GM21717 (cell line): ENCODE measurements around the gene ZNF821.
"Not testable (repeated sequence)": the region's sequence is repeated elsewhere in the genome, so short reads cannot be mapped to it uniquely, and the experiment has no call there.

Experiments used
- ATAC-seq: cut with Tn5 transposase; IDR thresholded peaks from one replicate; pipeline ENCODE4 v1.9.1; 2021; ENCODE audit warnings: mild to moderate bottlenecking, moderate library complexity; ENCODE audit not compliant: unreplicated experiment

ZNF821 gene

DNA sequence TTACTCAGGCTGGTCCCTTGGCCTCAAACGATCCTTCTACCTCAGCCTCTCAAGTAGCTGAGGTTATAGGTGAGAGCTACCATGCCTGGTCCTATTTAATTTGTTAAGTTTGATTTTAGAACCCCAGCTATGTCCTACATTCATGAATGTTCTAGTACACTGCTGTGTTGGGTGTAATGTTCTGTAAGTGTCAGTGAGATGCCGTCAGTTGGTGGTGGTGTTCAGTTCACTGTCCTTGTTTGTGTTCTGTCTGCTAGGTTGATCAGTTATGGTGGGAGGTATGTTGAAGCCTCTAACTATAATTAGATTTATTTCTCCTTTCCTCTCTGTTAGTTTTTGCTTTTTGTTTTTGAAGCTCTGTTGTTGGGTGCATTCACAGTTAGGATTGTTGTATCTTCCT lies 19.6 kb upstream of the ZNF821 start:
- no peak for ATAC-seq

DNA sequence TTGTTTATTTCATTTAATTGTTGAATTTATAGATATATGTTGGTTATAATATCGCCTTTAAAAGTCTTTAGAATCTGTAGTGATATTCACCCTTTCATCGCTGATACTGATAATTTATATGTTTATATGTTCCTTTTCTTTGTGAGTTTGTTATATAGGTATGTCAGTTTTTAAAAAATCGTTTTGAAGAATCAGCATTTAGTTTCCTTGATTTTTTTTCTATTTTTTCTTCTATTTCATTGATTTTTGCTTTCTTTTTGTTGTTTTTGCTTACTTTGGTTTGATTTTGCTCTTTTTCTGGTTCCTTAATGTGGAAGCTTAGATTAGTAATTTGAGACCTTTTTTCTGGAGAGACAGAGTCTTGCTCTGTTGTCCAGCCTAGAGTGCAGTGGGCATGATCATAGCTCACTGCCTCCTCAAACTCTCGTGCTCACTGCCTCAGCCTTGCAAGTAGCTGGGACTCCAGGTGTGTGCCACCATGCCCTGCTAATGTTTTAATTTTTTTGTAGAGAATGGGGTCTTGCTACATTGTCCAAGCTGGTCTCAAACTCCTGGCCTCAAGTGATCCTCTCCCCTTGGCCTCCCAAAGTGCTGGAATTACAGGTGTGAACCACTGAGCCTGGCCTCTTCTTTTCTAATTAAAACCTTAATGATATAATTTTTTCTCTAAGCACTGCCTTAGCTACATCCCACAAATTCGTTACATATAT lies 18.8 kb upstream of the ZNF821 start:
- ATAC-seq, result no peak

DNA sequence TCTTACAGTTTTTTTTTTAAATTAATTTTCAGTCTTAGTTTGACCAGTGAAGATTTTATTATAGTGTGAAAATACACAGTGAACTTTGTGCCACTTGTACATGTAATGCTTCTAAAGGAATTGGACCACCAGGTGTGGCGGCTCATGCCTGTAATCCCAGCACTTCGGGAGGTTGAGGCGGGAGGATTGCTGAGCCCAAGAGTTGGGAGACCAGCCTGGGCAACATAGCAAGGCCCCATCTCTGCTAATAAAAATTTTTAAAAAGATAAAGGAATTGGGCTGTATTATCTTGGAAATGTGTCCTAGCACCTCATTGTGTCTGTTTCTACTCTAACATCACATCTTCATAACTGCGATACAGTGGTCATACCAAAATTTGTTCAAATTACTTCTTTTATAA lies 15.2 kb upstream of the ZNF821 start:
- ATAC-seq, result no peak

DNA sequence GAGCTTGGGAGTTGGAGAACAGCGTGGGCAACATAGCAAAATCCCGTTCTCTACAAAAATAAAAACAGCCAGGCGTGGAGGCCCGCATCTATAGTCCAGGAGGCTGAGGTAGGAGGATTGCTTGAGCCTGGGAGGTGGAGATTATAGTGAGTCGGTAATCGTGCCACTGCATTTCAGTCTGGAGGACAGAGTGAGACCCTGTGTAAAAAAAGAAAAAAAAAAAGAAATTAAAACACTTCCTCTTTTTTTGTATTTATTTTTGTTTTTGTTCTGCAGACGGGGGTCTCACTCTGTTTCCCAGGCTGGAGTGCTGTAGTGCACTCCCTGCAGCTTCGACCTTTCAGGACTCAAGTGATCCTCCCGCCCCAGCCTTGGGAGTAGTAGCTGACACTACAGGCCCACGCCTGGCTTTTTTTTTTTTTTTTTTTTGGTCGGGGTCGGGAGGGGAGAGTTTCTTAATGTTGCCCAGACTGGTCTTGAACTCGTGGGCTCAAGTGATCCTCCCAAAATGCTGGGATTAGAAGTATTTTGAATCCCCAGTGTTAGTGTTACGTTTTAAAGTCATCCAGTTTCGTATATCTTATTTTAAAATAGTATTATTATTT lies 12.9 kb upstream of the ZNF821 start:
- ATAC-seq, result no peak

DNA sequence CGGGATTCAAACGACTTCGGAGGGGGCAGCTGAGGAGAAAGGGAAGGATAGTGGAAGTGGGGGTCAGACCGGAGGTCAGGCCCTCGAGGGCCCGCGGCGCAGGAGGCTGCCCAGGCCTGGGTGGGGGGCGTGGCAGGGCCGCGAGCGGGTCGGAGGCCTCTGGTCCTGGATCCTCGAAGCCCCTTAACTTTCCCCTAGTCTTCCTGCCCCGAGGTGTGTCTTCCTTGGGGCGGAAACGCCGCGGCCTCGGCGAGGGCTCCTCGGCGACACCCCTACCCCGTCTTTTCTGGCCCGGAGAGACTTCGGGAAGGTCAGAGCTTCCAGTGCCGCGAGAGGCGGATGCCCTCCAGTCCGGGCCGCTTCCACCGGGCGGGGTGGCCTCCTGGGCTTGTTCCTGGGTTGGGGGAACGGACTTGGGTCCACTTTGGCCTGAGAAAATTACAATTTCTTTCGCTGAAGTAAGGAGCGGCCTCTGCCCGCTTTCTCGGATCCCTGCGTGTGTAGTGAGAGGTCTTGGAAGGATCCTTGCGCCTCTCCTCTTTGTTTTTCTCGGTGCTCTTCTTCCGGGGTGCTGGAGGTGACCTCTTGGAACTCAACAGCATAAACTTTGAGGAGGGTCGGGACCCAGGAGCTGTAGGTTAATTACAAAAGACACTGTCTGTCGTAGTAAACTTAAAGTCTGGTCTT lies 11.8 kb upstream of the ZNF821 start:
- peak; percentile 37 for ATAC-seq

DNA sequence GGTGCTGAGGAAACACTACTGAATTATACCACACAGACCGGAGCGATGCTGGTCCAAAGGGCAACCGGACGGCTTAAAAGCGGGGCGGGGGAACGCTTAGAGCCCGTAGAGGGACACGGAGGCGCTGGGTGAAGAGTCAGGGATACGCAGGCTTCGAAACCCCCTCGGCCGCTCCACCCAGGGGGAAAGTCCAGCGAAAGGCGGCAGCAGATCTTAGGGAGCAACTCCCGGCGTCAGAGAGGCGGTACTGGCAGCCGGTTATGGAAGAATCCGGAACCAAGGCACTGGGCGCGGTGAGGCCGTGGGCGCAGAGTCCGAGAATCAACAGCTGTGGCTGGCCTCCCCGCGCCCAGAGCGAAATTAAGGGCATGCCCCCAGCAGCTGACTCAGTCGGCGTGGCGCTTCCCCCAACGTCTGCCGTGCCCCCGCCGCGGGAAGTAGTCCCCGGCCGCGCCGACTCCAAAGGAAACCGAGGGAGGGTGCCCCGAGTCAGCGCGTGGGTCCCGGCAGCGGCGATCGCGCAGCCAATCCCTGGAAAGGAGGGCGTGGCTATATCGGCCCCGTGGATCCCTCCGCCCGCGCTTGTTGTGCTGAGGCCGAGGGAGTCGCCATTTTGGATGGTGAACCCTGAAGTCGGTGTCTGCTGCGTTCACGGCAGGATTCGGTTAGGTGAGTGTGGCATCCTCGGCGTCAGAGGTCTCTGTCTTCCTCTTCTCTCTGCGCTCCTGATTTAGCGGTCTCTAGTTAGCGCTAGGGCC lies 11.1 kb upstream of the ZNF821 start, which contains the start of gene IST1:
Gene IST1, plus strand, starts transcription at position 611 of the 758 bp plus-strand sequence. CDS start 20,110 bp downstream, outside the sequence.
- ATAC-seq, result peak; percentile 76

DNA sequence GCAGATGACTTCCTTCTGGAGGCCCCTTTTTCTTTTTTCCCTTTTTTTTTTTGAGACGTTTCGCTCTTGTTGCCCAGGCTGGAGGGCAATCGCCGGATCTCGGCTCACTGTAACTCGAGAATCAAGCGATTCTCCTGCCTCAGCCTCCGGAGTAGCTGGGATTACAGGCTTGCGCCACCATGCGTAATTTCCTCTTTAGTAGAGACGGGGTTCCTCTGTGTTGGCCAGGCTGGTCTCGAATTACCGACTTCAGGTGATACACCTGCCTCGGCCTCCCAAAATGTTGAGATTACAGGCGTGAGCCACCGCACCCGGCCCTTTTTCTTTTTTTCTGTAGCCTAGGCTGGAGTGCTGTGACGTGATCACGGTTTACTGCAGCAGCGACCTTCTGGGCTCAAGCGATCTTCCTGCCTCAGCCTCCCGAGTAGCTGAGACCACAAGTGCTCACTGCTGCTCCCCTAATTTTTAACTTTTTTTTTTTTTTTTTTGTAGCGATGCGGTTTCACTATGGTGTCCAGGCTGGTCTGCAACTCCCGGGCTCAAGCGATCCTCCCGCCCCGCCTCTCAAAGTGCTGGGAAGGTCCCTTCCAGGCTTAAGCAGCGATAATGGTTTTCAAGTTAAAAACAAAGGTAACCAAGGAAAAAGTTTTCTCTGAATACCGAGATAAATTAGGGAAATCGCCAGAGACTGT lies 10.4 kb upstream of the ZNF821 start:
- no peak for ATAC-seq

DNA sequence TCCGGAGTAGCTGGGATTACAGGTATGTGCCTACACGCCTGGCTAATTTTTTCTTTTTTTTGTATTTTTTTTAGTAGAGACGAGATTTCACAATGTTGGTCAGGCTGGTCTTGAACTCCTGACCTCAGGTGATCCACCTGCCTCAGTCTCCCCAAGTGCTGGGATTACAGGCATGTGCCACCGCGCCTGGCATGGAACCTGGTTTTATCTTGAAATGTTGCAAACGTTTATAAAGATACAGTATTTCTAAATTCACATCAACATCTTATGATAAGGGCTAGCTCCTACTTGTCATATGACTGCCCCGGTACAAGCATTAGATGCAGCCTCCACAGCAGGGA lies 9.9 kb upstream of the ZNF821 start:
- ATAC-seq, result no peak

DNA sequence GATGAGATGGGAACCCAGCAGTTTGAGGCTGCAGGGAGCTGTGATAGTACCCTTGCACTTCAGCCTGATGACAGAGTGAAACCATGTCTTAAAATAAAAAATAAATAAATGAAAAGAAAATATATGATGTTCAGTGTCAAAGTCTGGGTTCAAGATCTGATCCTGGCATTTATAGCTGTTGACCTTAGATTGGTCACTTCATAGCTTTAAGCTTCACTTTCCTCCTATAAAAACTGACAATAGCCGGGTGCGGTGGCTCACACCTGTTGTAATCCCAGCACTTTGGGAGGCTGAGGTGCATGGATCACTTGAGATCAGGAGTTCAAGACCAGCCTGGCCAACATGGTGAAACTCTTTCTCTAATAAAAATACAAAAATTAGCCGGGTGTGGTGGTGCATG lies 5.2 kb upstream of the ZNF821 start:
- no peak for ATAC-seq

DNA sequence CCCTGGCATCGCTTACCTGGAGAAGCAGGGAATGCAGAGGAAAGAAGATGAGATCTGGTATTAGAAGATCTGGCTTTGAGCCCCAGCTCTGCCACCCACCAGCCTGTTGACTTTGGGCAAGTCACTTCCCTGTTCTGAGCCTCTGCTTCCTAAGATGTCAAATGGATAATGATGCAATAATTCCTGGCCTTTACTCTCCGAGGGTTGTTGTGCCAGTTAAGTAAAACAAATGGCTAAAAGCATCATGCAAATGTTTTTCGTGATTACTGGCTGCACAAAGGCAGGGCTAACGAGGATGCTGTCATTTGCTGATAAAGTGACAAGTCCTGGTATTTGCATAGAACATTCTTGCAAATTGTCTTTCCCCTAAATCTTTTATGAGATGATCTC lies 1.3 kb upstream of the ZNF821 start:
- no peak for ATAC-seq

DNA sequence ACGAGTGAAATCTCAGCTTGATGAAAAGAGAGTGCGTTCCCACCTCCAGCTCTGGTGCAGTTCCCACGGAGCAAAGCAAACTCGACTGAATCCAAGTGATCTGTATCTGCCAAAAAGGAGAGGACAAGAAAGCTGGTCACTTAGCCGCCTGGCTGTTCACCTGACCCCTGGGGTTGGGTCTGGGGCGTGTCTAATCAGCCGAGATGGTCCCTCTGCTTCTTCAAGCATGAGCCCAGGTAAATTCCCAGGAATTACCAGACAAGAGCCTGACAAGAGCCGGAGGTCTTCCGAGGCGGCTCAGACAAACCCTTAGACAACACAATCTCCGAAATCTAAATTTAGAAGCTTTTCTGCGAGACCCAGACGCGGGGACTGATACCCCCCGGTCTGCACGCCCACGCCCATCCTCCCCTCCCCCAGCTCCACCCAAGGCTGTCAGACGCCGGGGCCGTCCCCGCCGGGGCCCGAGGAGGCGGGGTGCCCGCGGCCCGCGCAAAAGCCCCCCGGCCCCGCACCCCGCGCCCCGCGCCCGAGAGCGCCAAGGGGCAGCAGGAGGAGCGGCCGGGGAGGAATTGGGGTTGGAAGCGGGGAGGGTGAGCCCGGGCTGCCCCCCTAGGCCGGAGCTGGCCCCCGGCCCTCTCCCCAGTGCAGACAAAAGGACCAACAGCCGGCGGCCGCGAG lies 674 bp downstream of the ZNF821 start:
- ATAC-seq, result peak; percentile 33

DNA sequence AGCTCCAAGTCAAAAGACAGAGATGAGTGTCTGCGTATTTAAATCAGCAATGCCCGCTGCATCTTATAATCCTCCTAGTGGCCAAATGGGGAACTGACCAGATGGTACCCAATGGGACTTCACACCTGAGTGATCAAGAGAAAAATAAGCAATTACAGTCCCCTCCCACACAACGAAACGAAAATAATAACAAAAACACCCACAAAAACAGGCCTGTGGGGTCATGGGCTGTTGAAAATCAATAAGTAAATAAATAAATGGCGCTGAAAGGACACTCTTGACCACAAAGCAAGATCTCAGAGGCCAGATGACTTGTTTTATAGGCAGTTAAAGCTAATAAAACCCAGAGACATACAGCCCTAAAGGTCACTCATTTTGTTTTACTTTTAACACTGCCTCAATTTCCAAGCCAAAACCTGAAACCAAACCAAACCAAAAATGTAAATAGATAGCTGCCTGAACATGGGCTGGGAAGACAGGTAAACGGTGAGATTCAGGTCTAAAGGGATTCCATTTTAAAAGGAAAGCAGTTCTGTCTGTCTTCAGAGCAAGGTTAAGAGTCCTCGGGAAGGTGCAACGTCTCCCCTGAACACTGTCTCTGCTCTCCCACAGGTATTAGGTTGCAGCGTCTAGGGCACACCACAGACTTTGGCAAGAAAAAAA lies 1.3 kb downstream of the ZNF821 start:
- ATAC-seq, result peak; percentile 48

DNA sequence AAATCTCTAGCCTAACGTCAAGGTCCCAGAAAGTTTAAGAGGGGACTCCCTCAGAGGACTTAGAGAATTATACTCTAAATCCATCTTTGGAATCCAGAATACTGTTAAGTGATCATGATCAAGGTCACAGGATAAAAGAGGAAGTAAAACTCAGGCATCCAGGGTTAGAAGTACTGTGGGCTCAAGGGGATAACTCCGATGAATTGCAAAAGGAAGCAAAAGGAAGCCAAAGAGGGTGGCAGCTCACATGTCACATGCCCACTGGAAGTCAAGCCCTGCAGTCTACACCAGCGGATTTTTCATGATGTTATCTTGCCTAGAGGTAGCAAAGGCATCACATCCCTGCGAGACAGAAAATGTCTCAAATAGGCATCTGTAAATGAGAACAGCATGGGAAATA lies 3.8 kb downstream of the ZNF821 start:
- no peak for ATAC-seq

DNA sequence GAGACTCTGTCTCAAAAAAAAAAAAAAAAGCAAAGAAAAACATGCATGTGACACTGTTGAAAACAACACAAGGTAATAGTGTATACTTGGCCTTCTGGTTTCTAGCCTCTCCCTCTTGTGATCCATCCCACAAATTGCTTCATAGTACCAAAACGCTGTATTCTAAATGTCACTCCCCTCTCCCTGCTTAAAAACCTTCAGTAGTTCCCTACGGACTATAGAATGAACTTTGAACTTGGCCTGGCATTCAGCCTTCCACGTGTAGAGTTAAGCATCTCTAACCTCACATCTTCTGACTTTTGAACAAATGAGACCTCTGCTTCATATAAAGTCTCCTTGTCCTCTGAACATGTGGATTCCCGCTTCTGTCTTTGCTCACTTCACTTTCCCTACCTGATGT lies 5.1 kb downstream of the ZNF821 start:
- no peak for ATAC-seq

DNA sequence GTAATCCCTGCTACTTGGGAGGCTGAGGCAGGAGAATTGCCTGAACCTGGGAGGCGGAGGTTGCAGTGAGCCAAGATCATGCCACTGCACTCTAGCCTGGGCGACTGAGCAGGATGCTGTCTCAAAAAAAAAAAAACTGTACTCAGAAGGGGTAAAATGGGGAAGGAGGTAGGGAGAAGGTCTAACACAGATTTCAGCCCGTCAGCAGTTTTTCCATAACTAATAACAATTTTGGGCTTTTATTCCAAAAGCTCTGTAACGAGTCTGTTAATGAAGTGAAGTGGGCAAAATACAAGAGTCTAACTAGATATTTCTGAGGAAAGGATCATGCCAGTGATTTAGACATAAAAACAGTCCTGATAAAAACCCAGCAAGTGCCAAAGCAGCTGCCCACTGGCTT lies 10.8 kb downstream of the ZNF821 start:
- no peak for ATAC-seq

DNA sequence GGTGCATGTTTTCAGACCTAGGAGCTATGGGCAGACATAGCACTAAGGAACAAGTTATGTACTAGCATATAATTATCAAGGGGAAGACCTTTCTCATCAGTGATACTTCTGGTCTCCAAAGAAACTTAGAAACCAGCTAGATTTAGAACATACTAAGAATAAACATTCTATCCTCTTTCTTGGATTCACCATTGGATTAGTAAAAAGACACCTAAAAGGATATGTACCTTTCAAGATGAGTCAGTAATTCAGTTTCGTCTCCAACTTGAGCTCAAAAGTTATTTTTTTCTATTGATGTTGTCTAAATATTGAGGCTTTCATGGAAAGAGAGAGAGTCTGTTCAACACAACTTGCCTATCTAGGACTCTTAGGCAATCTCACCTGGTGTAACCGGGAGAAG lies 13.2 kb downstream of the ZNF821 start:
- ATAC-seq, result no peak

DNA sequence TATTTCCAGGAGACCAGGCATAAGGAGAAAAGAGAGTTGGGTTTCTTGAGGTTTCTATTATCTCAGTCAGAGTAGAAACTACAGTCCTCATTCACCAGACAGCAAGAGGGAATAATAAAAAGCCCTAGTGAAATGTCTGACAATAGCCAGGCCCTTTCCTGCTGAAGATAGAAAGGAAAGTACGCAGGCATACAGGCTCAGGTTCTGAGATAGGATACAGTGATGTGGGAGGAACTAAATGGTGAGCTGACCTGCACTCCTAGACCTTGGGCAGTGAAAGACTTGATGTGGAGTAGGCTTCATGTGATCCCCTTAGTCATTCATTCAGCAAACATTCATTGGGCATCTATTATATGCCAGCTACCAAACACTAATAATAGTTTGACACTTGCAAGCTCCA lies 14.9 kb downstream of the ZNF821 start:
- ATAC-seq, result no peak

DNA sequence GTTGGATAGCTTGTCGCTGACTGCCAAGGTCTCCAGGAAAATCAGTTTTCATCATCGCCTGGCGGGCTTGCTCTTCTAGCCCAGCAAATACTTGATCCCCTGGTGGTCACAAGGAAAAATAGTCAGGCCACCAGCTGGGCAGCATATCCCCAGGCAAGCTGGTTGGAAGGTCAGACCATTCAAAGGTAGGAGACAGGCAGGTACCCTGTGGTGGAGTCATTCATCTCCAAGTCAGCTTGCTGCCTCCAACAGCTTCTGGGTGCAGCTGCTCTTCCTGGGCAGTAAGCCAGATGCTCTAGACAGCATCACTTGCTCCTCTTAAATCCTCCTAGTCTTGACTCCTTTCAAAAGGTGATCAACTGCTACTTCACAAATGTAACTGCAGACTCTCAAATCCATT lies 16.0 kb downstream of the ZNF821 start:
- no peak for ATAC-seq

DNA sequence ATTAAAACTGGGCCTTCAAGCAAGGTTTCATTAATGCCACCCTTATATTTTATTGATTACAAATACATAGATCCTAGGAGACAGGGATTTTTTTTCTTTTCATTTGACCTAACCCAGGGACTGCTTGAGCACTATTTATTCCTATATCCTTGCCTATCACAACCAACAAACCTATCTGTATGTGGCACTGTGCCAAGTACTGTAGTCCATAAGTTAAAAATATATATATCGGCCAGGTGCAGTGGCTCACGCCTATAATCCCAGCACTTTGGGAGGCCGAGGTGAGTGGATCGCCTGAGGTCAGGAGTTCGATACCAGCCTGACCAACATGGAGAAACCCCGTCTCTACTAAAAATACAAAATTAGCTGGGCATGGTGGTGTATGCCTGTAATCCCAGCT lies 16.8 kb downstream of the ZNF821 start:
- not testable (repeated sequence) for ATAC-seq
